Islet precursor cell (in vitro differentiated cells): ENCODE measurements around the gene FBXO48.
A peak's percentile ranks its signal among the peaks of the same experiment; 100 is the strongest.
"Not testable (repeated sequence)": the region's sequence is repeated elsewhere in the genome, so short reads cannot be mapped to it uniquely, and the experiment has no call there.

Experiments used
- DNase-seq: peaks from one replicate; pipeline ENCODE4 v3.0.0-alpha.2; 2018

FBXO48 gene

DNA sequence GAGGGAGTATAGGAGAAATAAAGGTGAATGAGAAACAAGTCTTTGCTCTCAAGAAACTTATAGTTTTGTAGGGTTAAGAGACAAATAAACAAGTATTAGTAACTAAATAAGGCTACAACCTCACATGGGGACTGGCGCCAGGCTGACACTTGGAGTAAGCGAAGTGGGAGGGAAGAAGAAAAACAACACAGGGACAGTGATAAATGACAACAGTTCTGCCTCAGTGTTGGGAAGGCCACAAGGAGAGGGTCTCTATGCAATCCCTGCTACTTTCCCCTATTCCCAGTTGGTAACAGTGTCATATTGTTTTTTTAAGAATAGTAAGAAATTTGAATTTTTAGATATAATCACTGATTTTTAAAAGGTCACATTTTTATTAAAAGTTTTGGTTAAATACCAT, 4.3 kb upstream of the FBXO48 start:
- no peak for DNase-seq

DNA sequence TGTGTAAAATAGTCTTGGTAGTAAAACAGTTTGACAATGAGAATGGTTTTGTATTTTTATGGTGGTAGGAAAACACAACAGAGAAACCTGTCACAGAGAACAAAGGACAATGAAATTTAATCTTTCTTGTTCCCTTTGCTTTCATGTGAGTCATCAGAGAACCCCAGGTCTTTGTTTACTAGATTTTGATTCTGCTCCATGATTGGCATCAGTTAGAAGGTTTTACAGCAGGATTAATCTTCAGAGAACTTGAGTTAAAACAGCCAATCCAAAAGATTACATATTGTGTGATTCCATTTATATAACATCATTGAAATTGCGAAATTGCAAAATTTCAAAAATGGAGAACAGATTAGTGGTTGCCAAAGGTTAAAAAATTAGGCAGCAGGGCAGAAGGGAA, 2.8 kb upstream of the FBXO48 start:
- no peak for DNase-seq

DNA sequence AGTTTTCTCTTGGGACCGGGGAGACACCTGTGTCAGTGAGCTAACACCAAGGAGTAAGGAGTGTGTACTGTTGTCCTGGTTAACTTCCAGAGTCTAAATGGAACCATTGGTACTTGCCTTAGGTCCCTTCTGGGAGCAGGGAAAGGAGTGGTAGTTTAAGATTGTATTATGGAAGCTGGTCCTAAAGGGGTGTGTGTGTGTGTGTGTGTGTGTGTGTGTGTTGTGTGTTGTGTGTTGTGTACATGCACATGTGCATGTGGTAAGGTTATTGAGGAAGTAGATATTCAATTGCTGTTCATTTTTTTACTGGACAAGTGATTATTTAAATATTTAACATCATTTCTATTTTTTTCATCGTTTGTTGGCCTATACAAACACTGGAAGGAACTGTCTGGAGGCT, 1.7 kb upstream of the FBXO48 start:
- no peak for DNase-seq

- DNase-seq = no peak
Measured at GRCh38 chr2:68466778-68467076, 367 bp downstream of the FBXO48 start.

DNA sequence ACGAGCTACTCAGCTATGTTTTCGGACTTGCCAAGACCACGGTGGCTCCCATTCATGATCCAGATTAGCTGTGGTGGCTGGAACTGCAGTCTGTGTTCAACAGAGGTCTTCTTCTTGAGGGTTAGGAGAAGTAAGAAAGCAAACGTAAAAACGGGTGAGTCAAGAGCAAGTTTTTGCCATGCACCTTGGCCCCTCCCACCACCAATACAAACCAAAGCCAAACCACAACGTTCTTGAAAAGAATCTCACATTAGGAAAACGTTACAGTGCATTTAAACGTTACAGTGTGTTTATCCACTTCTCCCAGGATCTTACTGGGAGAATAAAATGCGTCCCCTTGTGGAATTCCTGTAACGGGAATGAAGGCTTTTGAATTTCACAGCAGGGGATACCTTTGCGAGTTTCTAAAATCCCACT, 725 bp downstream of the FBXO48 start:
- DNase-seq = peak; percentile 61

DNA sequence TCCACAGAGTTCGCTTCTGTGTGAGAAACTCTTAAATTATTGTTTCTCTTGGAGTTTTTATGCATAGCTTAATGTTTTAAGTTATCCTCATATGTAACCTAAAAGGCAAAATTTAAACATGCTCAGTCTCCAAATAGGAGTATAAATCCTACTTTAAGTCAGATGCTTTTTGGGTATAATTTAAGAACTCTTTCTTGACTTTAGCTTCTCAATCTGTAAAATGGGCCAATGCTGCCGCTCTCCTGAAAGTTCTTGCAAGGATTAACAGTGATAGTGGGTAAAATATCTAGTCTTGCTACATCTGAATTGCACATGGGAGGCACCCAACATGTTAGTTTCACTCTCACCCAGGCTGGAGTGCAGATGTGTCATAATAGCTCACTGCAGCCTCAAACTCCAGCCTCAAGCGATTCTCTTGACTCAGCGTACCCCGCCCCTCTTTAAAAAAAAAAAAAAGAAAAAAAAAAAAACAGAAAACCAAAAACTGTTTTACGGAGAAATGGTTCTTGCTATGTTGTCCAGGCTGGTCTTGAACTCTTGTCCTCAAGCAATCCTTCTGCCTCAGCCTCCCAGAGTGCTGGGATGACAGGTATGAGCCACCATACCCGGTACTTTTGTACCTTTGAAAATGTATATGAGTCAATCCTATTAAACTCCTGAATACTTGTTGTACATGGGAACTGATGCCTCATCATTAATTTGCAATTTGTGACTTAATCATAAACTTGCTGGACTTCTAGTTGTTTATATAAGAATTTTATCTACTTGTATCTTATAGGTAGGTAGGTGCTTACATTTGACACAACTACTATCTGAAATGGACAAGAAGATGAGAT, 1.8 kb downstream of the FBXO48 start:
- no peak for DNase-seq

GRCh38 chr2:68464651-68465050, 2.4 kb downstream of the FBXO48 start:
- no peak for DNase-seq

DNA sequence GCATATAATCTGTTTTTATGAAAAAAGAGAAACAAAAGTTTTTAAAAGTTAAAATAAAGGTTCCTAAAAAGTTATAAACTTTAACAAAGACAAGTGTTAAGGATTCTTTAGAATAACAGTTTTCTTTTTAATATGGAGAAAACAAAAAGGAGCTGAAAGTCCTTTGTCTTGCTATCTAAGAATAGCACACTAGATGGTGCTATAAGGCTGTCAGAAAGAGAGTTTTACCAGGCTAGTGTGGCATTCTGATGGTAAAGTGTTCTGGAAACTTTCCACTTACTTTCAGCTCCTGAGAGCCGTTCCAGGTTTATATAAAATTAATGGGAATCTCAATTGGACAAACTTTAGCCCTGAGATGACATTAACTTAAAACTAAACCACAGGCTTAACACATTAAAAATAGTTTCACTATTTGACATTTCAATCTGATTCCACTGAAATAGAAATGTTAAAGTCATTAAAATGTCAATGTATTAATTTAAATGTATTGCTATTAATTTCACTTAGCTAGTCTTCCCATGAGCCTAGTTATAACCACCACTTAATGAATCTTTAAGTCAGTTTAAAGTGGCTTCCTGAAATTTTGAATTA, 3.7 kb downstream of the FBXO48 start:
- no peak for DNase-seq

GRCh38 chr2:68458981-68459380, 8.1 kb downstream of the FBXO48 start:
- no peak for DNase-seq

GRCh38 chr2:68456198-68456597, 10.9 kb downstream of the FBXO48 start:
- DNase-seq = no peak

DNA sequence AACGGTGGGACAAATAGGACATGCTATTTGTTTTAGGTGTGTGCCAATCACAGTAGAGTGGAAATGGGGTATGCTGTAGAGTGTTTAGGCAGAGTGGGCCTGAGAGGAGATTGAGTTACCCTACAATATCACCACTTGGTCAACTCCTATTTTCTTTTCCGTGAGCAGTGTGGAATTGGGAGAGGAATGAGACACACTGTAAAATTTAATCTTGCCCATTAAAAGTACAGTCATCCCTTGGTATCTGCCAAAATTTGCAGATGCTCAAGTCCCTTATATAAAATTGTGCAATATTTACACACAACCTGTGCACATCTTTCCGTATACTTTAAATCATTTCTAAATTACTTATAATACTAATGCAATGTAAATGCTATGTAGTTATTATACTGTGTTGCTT, 12.4 kb downstream of the FBXO48 start:
- no peak for DNase-seq

GRCh38 chr2:68453761-68454360, 13.2 kb downstream of the FBXO48 start:
- no peak for DNase-seq

DNA sequence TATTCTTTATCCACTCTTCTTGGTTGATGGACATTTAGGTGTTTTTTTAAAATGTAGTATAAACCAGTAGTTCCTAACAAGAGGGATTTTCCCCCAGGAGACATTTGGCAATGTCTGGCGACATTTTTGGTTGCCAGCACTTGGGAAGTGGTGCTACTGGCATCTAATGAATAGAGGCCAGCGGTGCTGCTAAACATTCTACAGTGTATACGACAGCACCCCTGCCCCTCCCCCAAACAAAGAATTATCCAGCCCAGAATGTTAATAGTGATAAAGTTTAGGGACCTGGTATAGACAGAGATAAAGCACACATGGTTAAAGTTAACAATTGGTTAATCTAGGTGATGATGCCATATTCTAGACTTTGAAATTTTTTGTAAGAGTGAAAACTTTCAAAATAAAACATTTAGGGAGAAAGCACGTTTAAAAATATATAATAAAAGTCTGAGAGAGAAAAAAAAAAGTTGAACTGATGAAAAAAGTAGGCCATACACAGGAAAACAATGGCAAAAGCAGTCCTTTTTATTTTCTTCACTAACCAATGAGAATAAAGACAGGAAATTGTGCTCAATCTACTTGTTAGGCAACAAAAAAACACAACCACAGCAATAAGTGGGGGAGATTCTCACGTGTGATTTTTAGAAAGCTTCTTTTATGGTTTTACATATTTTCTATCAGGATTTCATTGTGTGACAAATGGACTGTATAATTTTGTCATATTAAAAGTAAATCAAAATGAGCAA, 14.8 kb downstream of the FBXO48 start:
- DNase-seq = no peak

DNA sequence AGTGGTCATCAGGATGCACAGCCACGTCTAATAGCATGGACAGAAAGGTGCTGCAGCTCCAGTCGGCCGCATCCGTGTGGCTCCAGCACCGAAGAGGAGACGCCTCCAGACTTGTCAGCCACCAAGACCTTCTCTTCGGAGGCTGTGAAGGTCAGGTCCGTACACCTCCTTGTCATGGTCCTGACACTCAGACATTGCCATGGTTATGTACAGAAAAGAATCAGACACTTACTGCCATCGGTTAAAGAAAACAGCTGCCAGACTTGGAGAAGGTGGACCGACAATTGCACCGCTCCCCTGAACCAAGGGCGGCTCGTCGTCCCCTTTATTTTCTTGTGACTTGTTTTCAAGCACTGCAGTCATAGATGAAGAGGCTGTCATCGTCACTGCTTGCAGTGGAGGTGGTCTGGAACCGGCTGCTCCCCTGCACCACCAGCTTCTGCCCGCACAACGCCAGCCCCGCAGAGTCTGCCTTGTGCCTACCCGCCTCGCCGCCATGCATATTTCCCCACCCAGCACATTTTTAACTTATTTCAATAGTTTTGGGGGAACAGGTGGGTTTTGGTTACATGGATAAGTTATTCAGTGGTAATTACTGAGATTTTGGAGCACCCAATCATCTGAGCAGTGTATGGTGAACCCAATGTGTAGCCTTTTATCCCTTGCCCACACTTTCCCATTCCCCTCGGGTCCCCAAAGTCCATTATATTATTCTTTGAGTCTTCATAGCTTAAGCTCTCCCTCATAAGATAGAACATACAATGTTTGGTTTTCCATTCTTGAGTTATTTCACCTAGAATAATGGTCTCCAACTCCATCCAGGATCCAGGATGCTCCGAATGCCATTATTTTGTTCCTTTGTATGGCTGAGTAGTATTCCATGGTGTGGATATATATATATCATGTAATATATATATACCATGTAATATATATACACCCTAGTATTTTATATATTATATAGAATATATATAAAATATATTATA, 18.1 kb downstream of the FBXO48 start:
- no peak for DNase-seq

GRCh38 chr2:68447118-68447517, 20.0 kb downstream of the FBXO48 start:
- DNase-seq = no peak

DNA sequence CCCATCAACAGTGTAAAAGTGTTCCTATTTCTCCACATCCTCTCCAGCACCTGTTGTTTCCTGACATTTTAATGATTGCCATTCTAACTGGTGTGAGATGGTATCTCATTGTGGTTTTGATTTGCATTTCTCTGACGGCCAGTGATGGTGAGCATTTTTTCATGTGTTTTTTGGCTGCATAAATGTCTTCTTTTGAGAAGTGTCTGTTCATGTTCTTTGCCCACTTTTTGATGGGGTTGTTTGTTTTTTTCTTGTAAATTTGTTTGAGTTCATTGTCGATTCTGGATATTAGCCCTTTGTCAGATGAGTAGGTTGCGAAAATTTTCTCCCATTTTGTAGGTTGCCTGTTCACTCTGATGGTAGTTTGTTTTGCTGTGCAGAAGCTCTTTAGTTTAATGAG, 20.7 kb downstream of the FBXO48 start:
- not testable (repeated sequence) for DNase-seq

GRCh38 chr2:68441994-68442322, 25.1 kb downstream of the FBXO48 start:
- DNase-seq = no peak

DNA sequence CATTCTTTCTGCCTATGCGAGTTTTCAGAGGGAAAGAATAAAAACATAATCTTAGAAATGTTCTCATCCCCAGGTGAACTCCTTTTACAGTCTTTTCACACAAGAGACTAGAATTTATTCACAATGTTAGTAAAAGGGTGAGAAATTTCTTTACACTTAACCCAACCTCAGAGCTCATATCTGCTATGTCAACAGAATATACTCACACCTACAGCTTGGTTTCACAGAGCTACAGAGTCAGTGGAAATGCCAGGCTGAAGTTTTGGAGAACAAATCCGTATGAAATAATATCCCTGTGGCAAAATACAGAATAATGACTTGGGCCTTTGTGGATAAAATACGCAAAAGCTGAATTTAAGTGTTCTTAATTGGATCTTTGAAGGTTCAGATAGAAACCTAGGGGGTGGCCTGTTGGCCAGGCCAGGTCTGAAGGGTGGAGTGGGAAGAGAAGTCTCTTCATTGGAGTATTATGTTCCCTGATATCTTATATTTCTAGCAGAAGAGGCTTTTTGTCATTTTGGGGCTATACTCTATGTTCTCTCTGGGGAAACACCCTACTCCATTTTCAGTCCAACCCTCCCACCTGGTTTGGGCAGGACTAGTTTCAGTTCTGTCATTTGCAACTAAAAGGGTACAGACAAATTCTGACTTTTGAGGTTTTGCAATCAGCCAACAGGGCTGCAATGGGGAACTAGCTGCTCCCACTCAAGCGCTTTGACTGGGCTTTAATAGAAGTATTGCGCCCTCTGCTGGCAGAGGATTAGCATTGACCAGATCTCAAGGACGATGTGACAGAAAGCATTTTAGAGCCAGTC, 25.7 kb downstream of the FBXO48 start:
- peak; percentile 87 for DNase-seq

DNA sequence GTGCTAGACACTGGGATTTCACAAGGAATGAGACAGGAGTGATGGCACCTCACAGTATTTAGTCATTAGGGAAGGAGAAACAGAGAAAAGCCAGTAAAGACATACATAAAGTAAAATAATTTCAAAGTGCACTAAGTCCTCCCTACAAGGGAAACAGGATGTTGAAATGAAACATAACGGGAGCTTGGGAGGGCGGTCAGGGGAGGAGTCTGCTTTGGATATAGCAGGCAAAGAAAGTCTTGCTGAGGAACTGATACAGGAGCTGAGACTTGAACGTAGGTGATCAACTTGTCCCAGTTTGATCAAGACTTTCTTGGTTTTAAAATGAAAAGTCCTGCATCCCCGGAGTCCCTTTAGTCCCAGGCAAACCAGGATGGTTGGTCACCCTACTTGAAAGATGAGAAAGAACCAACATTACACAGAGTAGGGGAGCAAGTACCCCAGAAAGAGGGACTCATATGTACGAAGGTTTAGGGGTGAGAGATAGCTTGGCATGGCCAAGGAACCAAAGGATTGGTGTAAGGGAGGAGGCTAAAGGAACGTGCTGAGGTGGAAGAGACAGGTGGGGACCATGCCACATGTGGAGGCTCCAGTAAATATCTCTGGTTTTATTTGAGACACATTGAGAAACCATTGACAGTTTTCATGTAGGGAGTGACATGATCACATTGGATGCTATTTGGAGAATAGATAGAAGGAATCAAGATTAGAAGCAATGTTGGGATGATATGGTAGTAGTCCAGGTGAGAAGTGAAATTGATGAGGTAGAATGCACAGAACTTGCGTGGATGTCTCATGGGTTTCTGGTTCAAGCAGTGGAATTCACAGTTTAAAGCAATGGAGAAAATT, 28.4 kb downstream of the FBXO48 start:
- no peak for DNase-seq

DNA sequence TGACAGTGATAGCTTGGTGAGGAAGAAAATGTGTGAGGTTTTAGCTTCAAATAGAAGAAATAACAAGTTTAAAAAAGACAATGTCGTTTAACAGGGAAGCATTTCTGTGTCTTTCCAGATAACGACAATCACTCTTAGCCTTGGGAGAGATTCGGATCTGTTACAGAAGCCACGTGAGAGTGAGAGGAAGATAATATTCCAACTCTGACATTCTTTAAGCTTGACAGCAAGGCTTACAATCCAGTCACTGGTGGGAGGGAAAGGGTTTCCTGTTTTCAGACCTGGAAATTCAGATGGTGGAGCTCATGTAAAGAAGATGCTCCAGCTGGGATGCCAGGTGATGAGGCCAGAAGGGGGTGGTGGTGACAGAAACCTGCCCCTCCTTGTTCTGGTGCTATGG, 30.8 kb downstream of the FBXO48 start:
- no peak for DNase-seq

DNA sequence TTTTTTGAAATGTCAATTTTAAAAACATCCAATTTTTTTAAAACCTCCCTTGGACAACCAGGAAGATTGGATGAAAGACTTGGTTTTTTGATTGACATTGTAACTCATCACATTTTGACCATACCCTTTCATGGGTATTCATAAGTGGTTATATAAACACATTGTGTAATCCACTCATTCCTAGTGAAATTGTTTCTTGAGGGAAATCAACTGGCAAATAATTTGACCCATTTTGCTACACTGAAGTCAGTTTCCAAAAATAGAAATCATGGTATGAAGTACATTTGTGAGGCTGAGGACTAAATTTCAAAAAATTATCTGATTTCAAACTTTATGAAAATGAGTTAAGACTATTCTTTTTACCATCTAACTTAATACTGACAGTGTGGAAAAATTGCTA, 31.5 kb downstream of the FBXO48 start:
- no peak for DNase-seq
